Colon (tissue), 2 donors: Measurements from ENCODE around the gene HSP90B1.

ENCODE experiments used
- FAIRE-seq: peaks from 2 replicates; lab custom pipeline; 2012; peaks lifted over from hg19 to GRCh38; lab: Jason Lieb, UNC
- donor health status: control.
- donor health status: control.

Gene HSP90B1

GRCh38 chr12:103929784-103930033 is 501 bp upstream of the HSP90B1 start:
- no peak for FAIRE-seq

GRCh38 chr12:103930787-103931735 is 851 bp downstream of the HSP90B1 start:
- FAIRE-seq = no peak

DNA sequence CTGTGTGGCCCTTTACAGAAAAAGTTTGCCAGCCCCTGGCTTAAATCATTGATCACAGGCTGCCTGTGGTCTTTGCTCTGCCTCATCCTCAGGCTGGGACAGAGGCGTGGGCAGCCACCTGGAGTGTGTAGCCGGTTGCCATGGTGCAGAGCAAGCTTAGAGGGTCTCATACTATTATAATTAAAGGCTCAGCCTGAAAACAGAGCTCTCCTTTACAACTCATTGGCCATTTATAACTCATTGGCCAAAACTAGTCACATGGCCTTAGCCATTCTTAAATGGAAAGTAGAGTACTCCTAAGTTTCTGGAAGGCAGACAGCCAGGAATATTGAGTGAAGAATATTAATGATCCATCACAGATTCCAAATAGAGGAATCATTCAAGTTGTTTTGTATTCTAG is 3.0 kb downstream of the HSP90B1 start:
- FAIRE-seq = no peak

DNA sequence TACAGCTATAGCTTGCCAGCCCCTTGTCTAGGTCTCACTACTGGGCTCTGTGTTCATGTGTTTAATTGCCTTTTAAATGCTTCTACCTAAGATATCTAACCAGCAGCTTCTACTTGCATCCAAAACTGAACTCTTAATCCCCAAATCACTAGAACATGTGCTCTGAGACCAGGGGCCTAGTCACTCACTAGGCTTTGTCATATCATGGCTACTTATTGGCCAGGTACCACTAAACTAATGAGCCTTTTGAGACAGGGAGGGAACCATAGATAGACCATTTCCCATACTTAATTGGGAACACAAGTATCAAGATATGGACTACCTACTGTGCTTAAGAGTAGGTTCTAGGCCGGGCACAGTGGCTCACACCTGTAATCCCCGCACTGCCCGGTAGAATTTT is 6.5 kb downstream of the HSP90B1 start:
- FAIRE-seq = no peak

DNA sequence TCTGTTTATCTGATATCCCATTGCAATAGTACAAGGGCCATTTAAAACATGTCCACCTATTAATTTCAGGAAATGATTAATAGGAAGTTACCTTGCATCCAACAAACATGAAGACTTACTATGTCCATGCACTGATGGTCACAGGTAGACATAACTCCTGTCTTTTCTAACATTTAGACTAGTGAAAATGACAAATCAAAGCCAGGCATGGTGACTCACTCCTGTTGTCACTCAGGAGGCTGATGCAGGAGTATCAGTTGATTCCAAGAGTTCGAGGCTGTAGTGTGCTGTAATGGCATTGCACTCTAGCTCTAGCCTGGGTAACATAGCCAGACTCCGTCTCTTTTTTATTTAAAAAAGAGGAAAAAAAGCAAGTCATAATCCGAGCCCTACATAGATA is 14.8 kb downstream of the HSP90B1 start:
- FAIRE-seq = no peak

- no peak for FAIRE-seq
Observed at GRCh38 chr12:103947871-103948555, 17.8 kb downstream of the HSP90B1 start.

- FAIRE-seq = no peak
Observed at GRCh38 chr12:103948746-103949406, 18.7 kb downstream of the HSP90B1 start.

- no peak for FAIRE-seq
Observed at GRCh38 chr12:103952497-103952896, 22.3 kb downstream of the HSP90B1 start.

DNA sequence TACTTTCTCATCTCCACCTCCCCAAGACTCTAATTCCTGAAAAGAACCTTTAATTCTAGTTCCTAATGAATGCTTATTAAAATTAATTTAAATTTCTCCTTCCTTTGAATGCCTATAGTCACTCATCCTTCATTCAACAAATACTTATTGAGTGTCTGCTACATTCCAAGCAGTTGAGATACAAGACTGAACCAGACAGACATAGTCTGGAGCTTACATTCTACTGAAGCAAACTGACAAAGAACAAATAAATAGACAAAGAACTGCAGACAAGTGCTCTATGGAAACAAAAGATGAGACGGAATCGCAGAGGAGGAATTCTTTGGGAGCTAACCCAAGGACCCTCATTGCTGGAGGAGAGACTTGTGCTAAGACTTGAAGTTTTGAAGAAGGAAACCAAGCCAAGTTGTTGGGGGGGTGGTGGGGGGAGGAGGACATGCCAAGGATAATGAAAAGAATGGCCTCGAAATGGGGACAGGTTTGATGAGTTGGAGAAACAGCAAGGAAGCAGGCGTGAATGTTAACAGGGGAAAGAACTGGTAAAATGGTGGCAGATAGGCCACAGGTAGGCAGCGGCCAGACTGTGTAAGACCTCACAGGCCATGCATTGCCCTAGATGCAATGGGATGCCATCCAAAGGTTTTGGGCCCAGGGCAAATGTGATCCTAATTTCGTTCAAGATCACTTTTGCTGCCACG is 25.8 kb downstream of the HSP90B1 start:
- no peak for FAIRE-seq

GRCh38 chr12:103956509-103957027 is 26.4 kb downstream of the HSP90B1 start:
- no peak for FAIRE-seq

DNA sequence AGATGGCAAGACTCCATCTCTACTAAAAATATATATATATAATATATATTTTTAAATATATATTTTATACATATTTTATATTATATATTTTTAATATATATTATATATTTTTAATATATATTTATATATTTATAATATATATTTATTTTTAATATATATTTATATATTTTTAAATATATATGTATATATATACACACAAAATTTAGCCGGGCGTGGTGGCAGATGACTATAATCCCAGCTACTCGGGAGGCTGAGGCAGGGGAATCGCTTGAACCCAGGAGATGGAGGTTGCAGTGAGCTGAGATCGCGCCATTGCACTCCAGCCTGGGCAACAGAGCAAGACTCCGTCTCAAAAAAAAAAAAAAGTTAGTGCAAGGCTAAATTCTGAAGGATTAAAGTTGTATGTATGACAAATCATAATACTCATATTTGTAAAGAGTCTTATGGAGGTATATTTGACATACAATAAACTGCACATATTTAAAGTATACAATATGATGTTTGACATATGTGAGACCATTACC is 27.7 kb downstream of the HSP90B1 start:
- no peak for FAIRE-seq

DNA sequence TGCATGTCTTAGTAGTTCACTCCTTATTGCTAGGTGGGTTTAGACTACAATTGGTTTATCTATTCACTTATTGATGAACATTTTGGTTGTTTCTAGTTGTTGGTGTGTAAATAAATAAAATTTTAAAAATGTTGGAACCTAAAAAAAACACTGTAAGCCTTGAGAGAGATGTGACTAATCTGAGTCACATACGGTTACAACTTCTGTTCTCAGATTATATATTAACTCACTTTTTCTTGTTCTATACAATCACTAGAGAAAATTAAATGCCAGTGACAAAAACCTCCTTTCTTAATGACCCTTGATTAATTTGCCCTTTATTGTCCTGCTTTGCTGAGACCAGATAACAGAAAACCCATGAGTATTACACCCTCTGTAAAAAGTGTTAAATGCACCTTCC is 28.4 kb downstream of the HSP90B1 start:
- no peak for FAIRE-seq

- FAIRE-seq = no peak
Observed at GRCh38 chr12:103960616-103961227, 30.5 kb downstream of the HSP90B1 start.

DNA sequence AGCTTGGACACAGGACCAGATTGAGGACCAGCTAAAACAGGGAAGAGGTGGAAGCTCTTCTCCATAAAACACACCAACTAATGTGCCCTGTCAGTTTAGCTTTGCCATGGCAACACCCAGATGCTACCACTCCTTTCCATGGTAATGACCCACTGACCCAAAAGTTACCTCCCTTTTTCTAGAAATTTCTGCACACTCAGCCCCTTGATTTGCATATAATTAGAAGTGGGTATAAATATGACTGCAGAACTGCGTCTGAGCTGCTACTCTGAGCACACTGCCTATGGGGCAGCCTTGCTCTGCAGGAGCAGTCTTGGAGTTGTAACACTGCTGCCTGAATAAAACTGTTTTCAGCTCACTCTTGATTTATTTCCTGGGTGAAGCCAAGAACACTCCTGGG is 32.3 kb downstream of the HSP90B1 start:
- no peak for FAIRE-seq

- no peak for FAIRE-seq
Observed at GRCh38 chr12:103964805-103965204, 34.6 kb downstream of the HSP90B1 start.

GRCh38 chr12:103965255-103965589 is 35.0 kb downstream of the HSP90B1 start:
- FAIRE-seq = no peak

DNA sequence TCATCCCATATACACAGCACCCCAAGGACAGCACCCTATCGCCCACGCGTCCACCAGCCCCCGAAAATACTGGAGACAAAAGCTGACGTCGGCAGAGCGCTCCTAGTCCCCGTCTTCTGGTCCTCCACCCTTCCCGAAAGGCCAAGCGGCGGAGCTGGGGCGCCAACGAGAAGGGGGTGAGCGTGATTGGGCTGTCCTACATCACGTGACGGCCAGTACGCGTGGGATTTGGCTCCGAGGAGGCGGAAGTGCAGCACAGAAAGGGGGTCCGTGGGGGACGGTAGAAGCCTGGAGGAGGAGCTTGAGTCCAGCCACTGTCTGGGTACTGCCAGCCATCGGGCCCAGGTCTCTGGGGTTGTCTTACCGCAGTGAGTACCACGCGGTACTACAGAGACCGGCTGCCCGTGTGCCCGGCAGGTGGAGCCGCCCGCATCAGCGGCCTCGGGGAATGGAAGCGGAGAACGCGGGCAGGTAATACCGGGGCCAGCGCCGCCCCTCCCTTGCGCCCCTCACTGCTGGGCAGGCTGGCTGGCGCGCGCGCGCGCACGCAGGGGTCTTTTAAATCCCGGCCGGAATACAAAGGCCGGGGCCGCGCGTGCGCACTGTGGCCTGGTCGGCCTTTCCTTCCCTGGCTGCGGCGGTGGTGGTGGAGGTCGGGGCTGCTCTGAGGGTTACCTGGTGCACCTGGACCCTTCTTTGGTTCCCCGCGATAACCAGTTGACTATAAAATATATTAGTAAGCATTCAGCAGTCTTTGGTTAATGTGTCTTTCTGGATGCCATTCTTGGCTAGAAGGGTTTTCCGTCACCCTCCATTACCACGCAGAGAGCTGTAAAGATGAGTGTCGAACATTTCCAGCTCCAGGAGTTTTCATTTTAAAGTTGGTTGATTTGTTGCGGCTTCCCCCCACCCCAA is 35.6 kb downstream of the HSP90B1 start, which contains the start of gene TDG:
Gene TDG, plus strand, starts transcription at position 283 of the 915 bp plus-strand sequence. Its CDS starts 166 bp downstream, at position 449.
- FAIRE-seq = no peak

- FAIRE-seq = no peak
Observed at GRCh38 chr12:103966736-103967135, 36.5 kb downstream of the HSP90B1 start.

GRCh38 chr12:103969391-103969790 is 39.2 kb downstream of the HSP90B1 start:
- no peak for FAIRE-seq

DNA sequence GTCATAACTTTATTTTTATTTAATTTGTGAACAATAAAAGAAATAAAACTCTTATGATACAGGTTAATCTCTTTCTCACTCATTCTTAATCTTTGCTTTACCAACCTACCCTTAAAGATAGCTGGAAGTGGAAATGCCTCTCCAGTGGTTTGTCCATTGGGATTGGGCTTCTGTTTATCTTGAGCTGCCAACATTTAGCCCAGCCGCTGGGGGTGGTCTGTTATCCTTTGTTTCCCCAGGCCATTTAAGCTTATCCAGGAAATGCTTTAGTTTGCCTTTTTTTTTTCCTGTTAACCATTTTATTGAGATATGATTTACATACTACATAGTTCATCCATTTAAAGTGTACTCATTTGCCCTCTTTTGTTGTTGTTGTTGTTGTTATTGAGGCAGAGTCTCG is 43.7 kb downstream of the HSP90B1 start:
- no peak for FAIRE-seq

GRCh38 chr12:103975368-103975767 is 45.2 kb downstream of the HSP90B1 start:
- no peak for FAIRE-seq
